IPS-11a (cell line): ENCODE results near the gene ROBO1.

Experiments
- H3K4me3 ChIP-seq: one replicate; pipeline ENCODE4 v1.5.1; 2013; ENCODE audit warnings: low read depth, low read length, control low read depth

ROBO1 gene

DNA sequence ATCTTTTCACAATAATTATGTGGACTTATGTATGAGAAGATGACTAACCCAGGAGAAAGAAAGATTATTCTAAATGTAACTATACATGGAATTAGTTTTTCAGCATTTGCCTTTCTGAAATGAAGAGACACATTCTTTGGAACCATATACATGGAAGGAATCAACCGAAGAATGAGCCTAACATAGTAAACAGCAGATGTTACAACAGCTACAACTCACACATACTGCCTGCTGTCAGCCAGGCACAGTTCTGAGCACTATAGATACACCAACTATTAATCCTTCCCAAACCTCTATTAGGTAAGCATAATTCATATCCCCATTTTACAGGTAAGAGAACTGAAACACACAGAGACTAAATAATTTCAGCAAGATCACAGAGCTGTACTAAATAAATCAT is 840.0 kb downstream of the ROBO1 start:
- no peak overlapping the region for H3K4me3 ChIP-seq

GRCh38 chr3:78926523-78926922 is 841.3 kb downstream of the ROBO1 start:
- H3K4me3 ChIP-seq = no peak overlapping the region

- no peak overlapping the region for H3K4me3 ChIP-seq
Observed at GRCh38 chr3:78924711-78925110, 843.1 kb downstream of the ROBO1 start.

DNA sequence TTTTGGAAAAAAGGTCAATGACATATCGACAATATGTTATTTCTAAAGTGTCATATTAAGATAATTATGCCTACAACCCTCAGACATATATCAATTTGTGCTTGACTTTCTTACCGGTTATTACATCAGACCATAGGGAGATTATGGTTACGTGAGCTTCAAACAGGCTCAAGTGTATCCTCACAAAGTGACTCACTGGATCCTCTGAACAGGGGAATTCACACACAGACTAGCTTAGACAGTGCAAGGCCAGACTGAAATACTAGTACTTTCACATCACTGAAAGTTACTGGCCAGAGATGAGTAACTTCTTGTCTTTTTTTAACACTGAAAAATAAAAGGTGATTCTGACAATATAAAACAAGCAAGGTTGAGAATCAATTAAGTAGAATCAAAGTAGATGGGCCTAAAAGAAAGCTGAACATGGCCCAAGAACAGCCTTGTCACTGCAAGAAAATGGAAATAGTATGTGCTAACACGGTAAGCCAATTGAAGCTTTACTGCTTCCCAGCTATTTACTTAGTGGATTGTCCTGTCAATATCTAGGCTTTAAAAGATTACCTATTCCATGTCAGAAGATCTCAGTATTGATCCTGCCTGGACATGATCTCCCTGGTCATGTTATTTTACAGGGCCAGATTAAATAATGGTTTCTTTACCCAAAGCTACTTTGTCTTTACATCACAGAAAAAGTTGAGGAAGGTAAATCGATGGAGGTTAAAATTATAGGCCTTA is 848.6 kb downstream of the ROBO1 start:
- no peak overlapping the region for H3K4me3 ChIP-seq

GRCh38 chr3:78918361-78919020 is 849.3 kb downstream of the ROBO1 start:
- H3K4me3 ChIP-seq = no peak overlapping the region

DNA sequence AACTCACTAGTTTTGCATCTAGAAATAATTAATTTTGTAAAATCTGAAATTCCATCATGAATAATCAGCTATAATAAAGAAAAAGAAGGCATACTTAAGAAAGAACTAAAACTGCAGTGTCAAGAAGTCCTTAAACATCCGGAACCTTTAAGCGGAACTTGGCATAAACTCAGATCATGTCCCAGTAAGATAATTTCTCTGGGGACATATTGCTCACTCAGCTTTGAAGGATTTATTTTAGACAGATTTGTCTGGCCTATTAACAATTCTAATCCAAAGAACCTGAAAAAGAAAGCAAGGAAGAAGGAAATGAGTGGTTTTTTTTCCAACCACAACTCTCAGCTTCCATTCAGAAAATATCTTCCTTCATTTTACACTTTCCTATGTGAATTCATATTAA is 850.3 kb downstream of the ROBO1 start:
- no peak overlapping the region for H3K4me3 ChIP-seq

- no peak overlapping the region for H3K4me3 ChIP-seq
Observed at GRCh38 chr3:78913711-78914110, 854.1 kb downstream of the ROBO1 start.

GRCh38 chr3:78912687-78913086 is 855.1 kb downstream of the ROBO1 start:
- no peak overlapping the region for H3K4me3 ChIP-seq

GRCh38 chr3:78912259-78912658 is 855.5 kb downstream of the ROBO1 start:
- no peak overlapping the region for H3K4me3 ChIP-seq

GRCh38 chr3:78911394-78911793 is 856.4 kb downstream of the ROBO1 start:
- no peak overlapping the region for H3K4me3 ChIP-seq

- no peak overlapping the region for H3K4me3 ChIP-seq
Observed at GRCh38 chr3:78908236-78908635, 859.6 kb downstream of the ROBO1 start.

GRCh38 chr3:78907367-78907766 is 860.4 kb downstream of the ROBO1 start:
- no peak overlapping the region for H3K4me3 ChIP-seq

GRCh38 chr3:78906930-78907329 is 860.9 kb downstream of the ROBO1 start:
- no peak overlapping the region for H3K4me3 ChIP-seq

GRCh38 chr3:78906245-78906644 is 861.6 kb downstream of the ROBO1 start:
- H3K4me3 ChIP-seq = no peak overlapping the region

DNA sequence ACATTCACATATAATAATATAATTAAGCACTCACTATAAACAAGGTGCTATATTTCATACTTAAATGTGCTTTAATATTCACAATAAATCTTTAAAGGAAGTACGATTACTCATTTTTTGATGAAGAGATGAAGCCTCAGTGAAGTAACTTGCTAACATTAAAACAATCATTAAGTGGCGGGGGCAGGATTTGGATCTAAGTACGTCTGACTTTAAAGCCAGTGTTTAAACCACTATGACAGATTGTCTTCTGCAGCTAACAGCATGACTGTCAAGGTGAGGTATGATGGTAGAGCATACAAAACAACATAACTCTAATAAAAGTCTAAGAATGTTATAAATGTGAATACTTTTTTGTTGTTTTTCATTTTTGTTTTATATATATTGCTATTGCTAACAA is 862.1 kb downstream of the ROBO1 start:
- no peak overlapping the region for H3K4me3 ChIP-seq

DNA sequence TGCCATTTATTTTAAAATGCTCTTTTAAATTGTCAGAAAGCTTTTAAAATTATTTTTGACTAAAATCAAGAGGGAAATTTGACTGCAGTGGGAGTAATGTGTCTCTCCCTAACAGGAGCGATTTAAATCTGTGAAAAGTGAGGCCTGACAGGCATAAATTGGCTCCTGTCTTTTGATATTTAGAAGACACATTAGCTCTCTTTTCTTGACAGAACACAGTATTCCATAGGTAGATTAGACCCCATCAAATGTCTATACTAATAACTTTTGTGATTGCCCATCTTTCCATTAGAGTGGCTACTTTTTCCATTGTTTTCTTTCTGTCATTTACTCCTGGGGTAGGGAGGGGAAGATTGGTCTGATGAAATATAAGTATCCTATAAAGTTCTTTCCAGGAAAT is 866.3 kb downstream of the ROBO1 start:
- no peak overlapping the region for H3K4me3 ChIP-seq

- no peak overlapping the region for H3K4me3 ChIP-seq
Observed at GRCh38 chr3:78900880-78901279, 866.9 kb downstream of the ROBO1 start.

DNA sequence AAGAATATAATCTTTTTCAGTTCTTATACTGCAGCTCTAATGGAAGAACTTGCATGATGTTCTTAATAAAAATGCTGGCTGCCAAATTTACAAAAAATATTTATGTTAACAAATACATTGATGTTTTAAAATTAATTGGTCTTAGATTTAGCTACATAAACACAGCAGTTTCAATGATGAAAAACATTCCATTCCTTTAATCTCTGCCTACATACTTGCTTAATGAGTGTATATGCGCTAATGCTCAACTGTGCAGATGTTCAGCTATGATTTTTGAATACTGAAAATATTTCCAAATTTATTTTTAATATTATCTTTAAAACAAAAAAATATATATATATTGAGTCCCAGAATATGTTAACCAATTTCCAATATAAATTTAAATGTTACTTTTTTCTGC is 867.4 kb downstream of the ROBO1 start:
- H3K4me3 ChIP-seq = no peak overlapping the region

DNA sequence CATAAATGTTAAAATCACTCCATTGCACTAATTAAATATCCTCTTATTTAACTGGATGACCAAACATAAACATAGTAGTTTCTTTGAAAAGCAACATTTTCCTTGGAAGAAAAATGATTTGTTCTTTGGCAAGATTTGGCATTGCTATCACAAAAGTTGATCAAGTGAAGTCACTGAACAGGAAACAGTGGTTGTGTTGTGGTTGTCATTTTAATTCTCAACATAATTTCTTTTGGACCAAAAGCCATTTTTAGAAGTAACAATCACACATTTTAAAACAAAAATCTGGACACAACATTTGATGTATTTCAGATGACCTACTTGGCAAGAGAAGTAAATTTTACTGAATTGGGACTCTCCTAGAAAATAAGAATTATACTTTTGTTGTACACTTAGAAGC is 872.3 kb downstream of the ROBO1 start:
- H3K4me3 ChIP-seq = no peak overlapping the region

DNA sequence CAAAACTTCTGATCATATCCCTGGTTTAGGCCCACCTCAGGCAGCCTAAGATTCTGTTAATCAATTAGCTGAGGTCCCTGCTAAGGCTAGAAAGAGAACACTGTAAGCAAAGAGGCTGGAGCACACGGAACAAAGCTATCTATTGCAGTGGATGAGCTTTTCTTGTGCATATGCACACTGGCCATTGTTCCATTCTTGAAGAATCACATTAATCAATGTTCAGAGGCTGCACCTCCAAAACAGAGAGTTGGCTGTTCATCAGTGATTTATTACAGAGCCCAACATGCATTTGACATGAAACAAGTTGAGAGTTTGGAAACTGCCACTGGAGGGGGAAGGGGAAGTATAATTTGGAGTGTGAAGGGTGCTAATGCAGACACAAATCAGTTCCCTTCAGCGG is 873.0 kb downstream of the ROBO1 start:
- no peak overlapping the region for H3K4me3 ChIP-seq

GRCh38 chr3:78893161-78893560 is 874.6 kb downstream of the ROBO1 start:
- H3K4me3 ChIP-seq = no peak overlapping the region

GRCh38 chr3:78889348-78889747 is 878.5 kb downstream of the ROBO1 start:
- H3K4me3 ChIP-seq = no peak overlapping the region

- H3K4me3 ChIP-seq = no peak overlapping the region
Observed at GRCh38 chr3:78888635-78889034, 879.2 kb downstream of the ROBO1 start.
